ENCODE results near the gene AHSG. TPM values are rescaled to one million over a fixed set of nuclear protein-coding genes. Genes with fewer than 3 reads are reported as not detected.
"Not testable (repeated sequence)": the region's sequence is repeated elsewhere in the genome, so short reads cannot be mapped to it uniquely, and the experiment has no call there.

Gene AHSG, protein sequence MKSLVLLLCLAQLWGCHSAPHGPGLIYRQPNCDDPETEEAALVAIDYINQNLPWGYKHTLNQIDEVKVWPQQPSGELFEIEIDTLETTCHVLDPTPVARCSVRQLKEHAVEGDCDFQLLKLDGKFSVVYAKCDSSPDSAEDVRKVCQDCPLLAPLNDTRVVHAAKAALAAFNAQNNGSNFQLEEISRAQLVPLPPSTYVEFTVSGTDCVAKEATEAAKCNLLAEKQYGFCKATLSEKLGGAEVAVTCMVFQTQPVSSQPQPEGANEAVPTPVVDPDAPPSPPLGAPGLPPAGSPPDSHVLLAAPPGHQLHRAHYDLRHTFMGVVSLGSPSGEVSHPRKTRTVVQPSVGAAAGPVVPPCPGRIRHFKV
- total RNA-seq (2014; rRNA removed; shearing (Covaris generic)), result not detected in 2 replicates

- DNase-seq (ENCODE audit: low spot score), result no peak
Observed at GRCh38 chr3:186612721-186613636, at the start of gene AHSG. Gene AHSG (plus strand): TSS chr3:186613060. CDS start chr3:186613142, 82 bp downstream.

DNA sequence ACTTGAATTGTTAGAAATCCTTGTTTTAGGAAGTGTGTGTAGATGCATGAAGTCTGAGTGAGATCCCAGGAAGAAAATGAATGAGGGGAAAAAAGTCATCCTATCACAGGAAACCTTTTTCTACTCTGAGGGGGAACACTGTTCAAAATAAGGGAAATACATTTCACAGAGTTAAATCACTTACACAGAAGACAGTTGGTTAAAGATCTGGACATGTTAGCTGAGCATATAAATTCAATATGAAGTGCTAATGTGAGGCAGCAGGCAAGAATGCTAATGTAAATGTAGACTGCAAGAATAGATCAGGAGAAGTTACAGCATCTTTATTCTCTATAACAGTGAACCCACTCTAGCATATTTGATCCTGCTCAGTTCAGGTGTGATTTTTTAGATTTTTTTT is 48.3 kb upstream of the AHSG start:
- DNase-seq (ENCODE audit: low spot score), result no peak

GRCh38 chr3:186566772-186567071 is 46.1 kb upstream of the AHSG start:
- DNase-seq (ENCODE audit: low spot score), result no peak

- DNase-seq (ENCODE audit: low spot score), result peak; percentile 83
Observed at GRCh38 chr3:186567072-186567921, 45.6 kb upstream of the AHSG start, which contains the start of gene TBCCD1. Gene TBCCD1 (minus strand): TSS chr3:186567339. CDS start chr3:186564329, 3,010 bp downstream.

- not testable (repeated sequence) for DNase-seq (ENCODE audit: low spot score)
Observed at GRCh38 chr3:186569361-186569760, 43.5 kb upstream of the AHSG start.

DNA sequence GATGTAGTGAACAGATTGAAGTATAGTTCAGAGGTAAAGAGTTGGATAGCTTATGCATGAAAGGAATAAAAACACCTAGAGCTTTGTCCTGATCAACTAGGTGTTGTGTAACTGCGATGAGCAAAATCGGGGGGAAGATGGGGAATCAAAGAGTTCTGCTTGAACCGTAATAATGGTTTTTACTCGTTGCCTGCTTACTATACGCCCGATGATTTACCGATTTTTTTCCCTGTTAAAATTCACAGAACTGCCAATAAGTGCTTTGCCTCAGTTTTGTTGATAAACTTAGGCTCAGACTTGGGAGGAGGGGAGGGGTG is 43.1 kb upstream of the AHSG start:
- DNase-seq (ENCODE audit: low spot score), result no peak

- peak; percentile 100 for DNase-seq (ENCODE audit: low spot score)
Observed at GRCh38 chr3:186570096-186570940, 42.5 kb upstream of the AHSG start, which contains the start of gene DNAJB11. Gene DNAJB11 (plus strand): TSS chr3:186570720. CDS start chr3:186570898, 178 bp downstream.

- no peak for DNase-seq (ENCODE audit: low spot score)
Observed at GRCh38 chr3:186570941-186571643, 41.8 kb upstream of the AHSG start.

DNA sequence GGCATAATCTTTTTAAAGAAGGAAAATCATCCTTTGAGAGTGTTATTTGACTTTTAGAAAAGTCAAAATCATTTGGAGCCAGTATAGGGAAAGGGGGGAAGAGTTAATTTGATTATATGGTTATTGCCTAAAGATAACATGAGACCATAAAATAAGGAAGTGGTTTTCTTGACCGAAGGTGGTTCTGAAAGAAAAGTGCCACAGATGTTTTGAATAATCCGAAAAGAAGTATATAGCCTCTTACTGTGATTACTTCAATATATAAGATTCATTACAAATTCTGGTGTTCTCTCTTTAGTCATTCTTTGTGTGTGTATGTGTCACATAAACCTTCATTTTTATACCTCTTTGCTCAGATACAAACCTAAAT is 41.2 kb upstream of the AHSG start:
- no peak for DNase-seq (ENCODE audit: low spot score)

GRCh38 chr3:186577521-186577920 is 35.3 kb upstream of the AHSG start:
- no peak for DNase-seq (ENCODE audit: low spot score)

- DNase-seq (ENCODE audit: low spot score), result no peak
Observed at GRCh38 chr3:186580785-186581184, 32.1 kb upstream of the AHSG start.

GRCh38 chr3:186582541-186582940 is 30.3 kb upstream of the AHSG start:
- DNase-seq (ENCODE audit: low spot score), result no peak

- DNase-seq (ENCODE audit: low spot score), result no peak
Observed at GRCh38 chr3:186583831-186584230, 29.0 kb upstream of the AHSG start.

DNA sequence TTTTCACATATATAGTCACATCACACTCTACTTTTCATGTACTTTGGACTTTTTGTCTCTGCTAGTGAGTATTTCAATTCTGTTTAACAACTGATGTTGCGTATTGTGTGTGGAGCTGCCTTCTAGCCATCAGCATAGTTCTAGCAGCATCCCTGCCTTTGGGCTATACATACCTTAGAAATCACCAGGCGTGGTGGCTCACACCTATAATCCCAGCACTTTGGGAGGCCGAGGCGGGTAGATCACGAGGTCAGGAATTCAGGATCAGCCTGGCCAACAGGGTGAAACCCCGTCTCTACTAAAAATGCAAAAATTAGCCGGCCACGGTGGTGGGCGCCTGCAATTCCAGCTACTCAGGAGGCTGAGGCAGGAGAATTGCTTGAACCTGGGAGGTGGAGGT is 26.6 kb upstream of the AHSG start:
- not testable (repeated sequence) for DNase-seq (ENCODE audit: low spot score)

DNA sequence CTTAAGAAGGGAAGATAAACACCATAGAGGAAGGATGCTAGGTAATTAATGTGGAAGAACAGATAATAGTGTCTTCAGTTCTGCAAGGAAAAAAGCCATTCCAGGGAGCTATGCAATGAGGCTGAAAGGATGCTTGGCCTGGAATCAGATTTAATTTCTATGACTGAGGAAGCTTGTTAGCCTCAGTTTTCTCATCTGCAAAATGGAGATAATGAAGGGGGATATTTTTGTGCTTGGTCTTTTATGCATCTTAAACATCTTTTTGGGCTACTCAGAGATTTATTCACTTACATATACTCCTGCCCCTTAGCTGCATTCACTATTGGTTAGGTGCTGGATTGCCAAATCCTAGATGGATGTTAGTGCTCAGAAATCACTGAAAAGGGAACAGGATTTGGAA is 25.7 kb upstream of the AHSG start:
- DNase-seq (ENCODE audit: low spot score), result no peak

DNA sequence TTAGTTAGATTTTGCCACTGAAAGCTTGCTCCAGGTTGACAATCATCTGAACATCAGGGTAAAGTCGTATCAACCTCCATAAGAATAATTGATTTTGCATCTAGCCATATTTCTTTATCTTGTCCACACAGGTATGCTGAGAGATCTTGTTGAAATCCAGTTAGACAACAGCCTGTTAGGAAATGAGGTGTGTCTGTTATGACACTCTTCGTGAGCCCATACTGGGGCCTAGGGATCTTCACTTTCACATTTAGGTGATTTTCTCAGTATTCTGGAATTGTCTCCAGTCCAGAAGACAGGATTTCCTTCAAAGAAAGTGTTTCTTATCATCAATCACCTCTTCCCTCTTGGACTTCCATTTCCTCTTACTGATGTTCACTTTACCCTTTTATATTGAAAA is 24.2 kb upstream of the AHSG start:
- DNase-seq (ENCODE audit: low spot score), result no peak

DNA sequence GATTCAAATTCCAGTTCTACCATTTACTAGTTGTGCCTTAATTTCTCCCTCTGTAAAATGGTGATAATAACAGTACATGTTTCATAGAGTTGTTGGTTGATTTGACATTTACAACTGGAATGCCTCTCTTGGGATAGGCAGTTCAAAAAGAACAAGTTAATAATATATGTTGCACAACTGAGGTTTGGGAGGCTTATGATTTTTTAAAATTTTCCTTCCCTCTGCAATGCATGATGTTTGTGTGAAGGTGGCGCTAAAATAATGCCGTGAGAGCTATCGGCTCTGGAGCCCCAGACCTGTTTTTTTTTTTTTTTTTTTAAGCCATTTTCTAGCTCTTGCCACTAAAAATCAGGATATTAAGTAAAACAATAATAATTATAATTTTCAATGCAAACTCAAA is 23.7 kb upstream of the AHSG start:
- no peak for DNase-seq (ENCODE audit: low spot score)

- no peak for DNase-seq (ENCODE audit: low spot score)
Observed at GRCh38 chr3:186589856-186590579, 22.8 kb upstream of the AHSG start.

DNA sequence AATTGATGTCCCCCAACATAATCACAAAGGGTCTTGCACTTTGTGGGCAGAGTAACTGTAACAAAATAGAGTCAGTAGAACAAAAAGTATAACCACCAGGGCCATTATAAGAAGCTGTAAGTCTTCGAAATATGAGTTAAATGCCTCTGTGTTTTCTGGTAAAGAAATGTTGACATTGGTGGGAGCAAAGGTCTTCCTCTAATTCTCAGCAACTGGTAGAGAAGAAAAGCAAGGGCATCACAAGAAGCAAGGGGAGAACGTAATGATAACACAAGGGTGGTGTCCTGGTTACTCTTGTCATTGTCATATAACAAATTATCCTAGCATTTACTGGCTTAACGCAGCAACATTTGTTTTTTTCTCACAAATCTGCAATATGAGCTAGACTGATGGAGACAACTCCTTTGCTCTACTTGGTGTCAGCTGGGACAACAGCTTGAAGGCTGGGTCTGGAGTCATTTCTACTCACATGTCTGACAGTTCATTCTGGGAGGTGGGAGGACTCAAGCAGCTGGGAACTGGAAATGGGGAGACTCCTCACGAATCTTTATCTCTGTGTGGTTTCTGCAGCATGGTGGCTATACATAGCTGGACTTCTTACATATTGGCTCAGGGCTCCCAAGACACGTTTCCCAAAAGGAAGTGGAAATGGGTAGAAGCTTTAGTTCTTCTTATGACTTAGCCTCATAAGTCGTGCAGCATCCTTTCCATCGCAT is 22.1 kb upstream of the AHSG start:
- no peak for DNase-seq (ENCODE audit: low spot score)

Measured in H4 (cell line).